ENCODE data around the gene VCL. TPM values are rescaled to one million over a fixed set of nuclear protein-coding genes. Genes with fewer than 3 reads are reported as not detected.

Gene VCL
- total RNA-seq, 4 donors from 2014 or later = 54.8 to 92.9 (median 64.7) TPM

GRCh38 chr10:74121368-74121767 is 123.5 kb downstream of the VCL start:
- no peak for DNase-seq (ENCODE audit: low spot score in 2 of 2)
- Histone ChIP-seq H3K9me3 (no peaks in the 10 kb centered on the region), H3K4me3 (no peak overlapping the region), H3K27me3 (no peaks in the 10 kb centered on the region), H3K4me1 (peaks cover 17% of the 10 kb centered on the region), H3K27ac (no peak overlapping the region), H3K36me3 (peaks cover 88% of the 10 kb centered on the region)
- 96% methylated on average over 1 of the region's 1 CpG for WGBS
- TF ChIP-seq CTCF (IDR thresholded peaks at IDR 0.05) = no peak
- no peak for TF ChIP-seq EP300 (IDR thresholded peaks at IDR 0.05)
- TF ChIP-seq POLR2AphosphoS5 (IDR thresholded peaks at IDR 0.05) = no peak
- no peak for TF ChIP-seq POLR2A (IDR thresholded peaks at IDR 0.05)

GRCh38 chr10:74122060-74122459 is 124.1 kb downstream of the VCL start:
- peaks cover 88% of the 10 kb centered on the region for H3K36me3 ChIP-seq

GRCh38 chr10:74123081-74123480 is 125.2 kb downstream of the VCL start:
- 47% methylated on average over 1 of the region's 1 CpG for WGBS

More at GRCh38 chr10:74122060-74122459, 124.1 kb downstream of the VCL start:
- TF ChIP-seq POLR2A (IDR thresholded peaks at IDR 0.05) (no peak), EP300 (IDR thresholded peaks at IDR 0.05) (no peak), CTCF (IDR thresholded peaks at IDR 0.05) (no peak), POLR2AphosphoS5 (IDR thresholded peaks at IDR 0.05) (no peak)
- H3K27me3 ChIP-seq = no peaks in the 10 kb centered on the region
- DNase-seq (ENCODE audit: low spot score in 2 of 2) = no peak
- no peaks in the 10 kb centered on the region for H3K9me3 ChIP-seq
- no peak overlapping the region for H3K27ac ChIP-seq
- 51% methylated on average over 3 of the region's 3 CpGs for WGBS
- H3K4me3 ChIP-seq = no peak overlapping the region
- peaks cover 17% of the 10 kb centered on the region for H3K4me1 ChIP-seq

GRCh38 chr10:74133923-74134820 is 136.3 kb downstream of the VCL start:
- no peaks in the 10 kb centered on the region for H3K9me3 ChIP-seq
- no peak overlapping the region for H3K27ac ChIP-seq
- H3K4me1 ChIP-seq = no peaks in the 10 kb centered on the region
- H3K4me3 ChIP-seq = no peak overlapping the region
- WGBS = 89% methylated on average over 11 of the region's 11 CpGs
- H3K27me3 ChIP-seq = no peaks in the 10 kb centered on the region
- peaks cover 88% of the 10 kb centered on the region for H3K36me3 ChIP-seq
- DNase-seq (ENCODE audit: low spot score in 2 of 2) = no peak
- TF ChIP-seq CTCF (IDR thresholded peaks at IDR 0.05) = no peak
- no peak for TF ChIP-seq POLR2AphosphoS5 (IDR thresholded peaks at IDR 0.05)
- TF ChIP-seq EP300 (IDR thresholded peaks at IDR 0.05) = no peak
- no peak for TF ChIP-seq POLR2A (IDR thresholded peaks at IDR 0.05)

More at GRCh38 chr10:74123081-74123480, 125.2 kb downstream of the VCL start:
- DNase-seq (ENCODE audit: low spot score in 2 of 2) = no peak
- TF ChIP-seq CTCF (IDR thresholded peaks at IDR 0.05) = no peak
- no peak for TF ChIP-seq EP300 (IDR thresholded peaks at IDR 0.05)
- no peak for TF ChIP-seq POLR2A (IDR thresholded peaks at IDR 0.05)
- TF ChIP-seq POLR2AphosphoS5 (IDR thresholded peaks at IDR 0.05) = no peak
- H3K9me3 ChIP-seq = no peaks in the 10 kb centered on the region
- no peak overlapping the region for H3K4me3 ChIP-seq
- H3K4me1 ChIP-seq = peaks cover 17% of the 10 kb centered on the region
- H3K27me3 ChIP-seq = no peaks in the 10 kb centered on the region
- peaks cover 87% of the 10 kb centered on the region for H3K36me3 ChIP-seq
- no peak overlapping the region for H3K27ac ChIP-seq

- no peaks in the 10 kb centered on the region for H3K4me1 ChIP-seq
- 94% methylated on average over 3 of the region's 3 CpGs for WGBS
- no peaks in the 10 kb centered on the region for H3K27me3 ChIP-seq
- H3K4me3 ChIP-seq = no peak overlapping the region
- no peak for DNase-seq (ENCODE audit: low spot score in 2 of 2)
- TF ChIP-seq CTCF (IDR thresholded peaks at IDR 0.05) (no peak), EP300 (IDR thresholded peaks at IDR 0.05) (no peak), POLR2A (IDR thresholded peaks at IDR 0.05) (no peak), POLR2AphosphoS5 (IDR thresholded peaks at IDR 0.05) (no peak)
- H3K9me3 ChIP-seq = no peaks in the 10 kb centered on the region
- no peak overlapping the region for H3K27ac ChIP-seq
- peaks cover 79% of the 10 kb centered on the region for H3K36me3 ChIP-seq
Observed at GRCh38 chr10:74135452-74135851, 137.5 kb downstream of the VCL start.

Measured in suprapubic skin (tissue), 4 donors.